ENCODE data around the gene DIDO1. TPM values are rescaled to one million over a fixed set of nuclear protein-coding genes. Genes with fewer than 3 reads are reported as not detected.
A peak's percentile ranks its signal among the peaks of the same experiment; 100 is the strongest.

DIDO1 gene
- total RNA-seq, 2 experiments from 2014 or later, result 51.9 to 54.3 TPM

- Mint-ChIP-seq H3K36me3 (ENCODE audit: low read depth) (peaks cover 89% of the 10 kb centered on the region), H3K9me3 (no peaks in the 10 kb centered on the region), H3K4me1 (ENCODE audit: low read depth) (peaks cover 58% of the 10 kb centered on the region), H3K27me3 (no peaks in the 10 kb centered on the region), H3K4me3 (no peak overlapping the region), H3K27ac (peak overlapping the region; percentile 10)
- H3K9me3 ChIP-seq (ENCODE audit: control insufficient read depth in 1 of 2, insufficient read depth in 1 of 2, low read length in 2 of 2), result no peaks in the 10 kb centered on the region
- ChIA-PET CTCF (no interaction called here), POLR2A (interaction anchor here (1.5 kb wide), 1 partner anchor 9 kb away, joined by 5 read pairs; no protein-coding TSS in a partner anchor)
- DNase-seq (no peak), ATAC-seq (ENCODE audit: poor library complexity) (no peak)
- no peaks in the 10 kb centered on the region for H3K27me3 ChIP-seq (ENCODE audit: control insufficient read depth in 1 of 2, insufficient read depth in 2 of 2, low read length in 2 of 2)
- peaks cover 33% of the 10 kb centered on the region for H3K4me1 ChIP-seq (ENCODE audit: insufficient read depth, low read length)
- H3K36me3 ChIP-seq (ENCODE audit: insufficient read depth, low read length), result peaks cover 86% of the 10 kb centered on the region
- no peak for TF ChIP-seq CTCF (IDR thresholded peaks at IDR 0.05)
- H3K27ac ChIP-seq (ENCODE audit: low read depth in 1 of 2, low read length in 2 of 2), result no peak overlapping the region
- H3K4me3 ChIP-seq (ENCODE audit: low read length), result no peak overlapping the region
- intact Hi-C loops (cut with DNase I, micrococcal nuclease), result no loop called here
These were observed 16.0 kb downstream of the DIDO1 start for GRCh38 chr20:62910217-62910766.

GRCh38 chr20:62908971-62909791 lies 17.1 kb downstream of the DIDO1 start:
- H3K36me3 ChIP-seq (ENCODE audit: insufficient read depth, low read length), result peaks cover 95% of the 10 kb centered on the region
- Mint-ChIP-seq H3K4me3 (no peak overlapping the region), H3K4me1 (ENCODE audit: low read depth) (peaks cover 47% of the 10 kb centered on the region), H3K27ac (peak overlapping the region; percentile 10), H3K9me3 (no peaks in the 10 kb centered on the region), H3K36me3 (ENCODE audit: low read depth) (peaks cover 92% of the 10 kb centered on the region), H3K27me3 (no peaks in the 10 kb centered on the region)
- no peaks in the 10 kb centered on the region for H3K27me3 ChIP-seq (ENCODE audit: control insufficient read depth in 1 of 2, insufficient read depth in 2 of 2, low read length in 2 of 2)
- ATAC-seq (ENCODE audit: poor library complexity), result no peak
- no peak overlapping the region for H3K4me3 ChIP-seq (ENCODE audit: low read length)
- H3K27ac ChIP-seq (ENCODE audit: low read depth in 1 of 2, low read length in 2 of 2), result no peak overlapping the region
- DNase-seq, result no peak
- TF ChIP-seq CTCF (IDR thresholded peaks at IDR 0.05), result no peak
- ChIA-PET CTCF (interaction anchor here (2.0 to 2.3 kb wide), 4 partner anchors 7 to 12 kb away, joined by 10 to 21 read pairs (median 16); no protein-coding TSS in a partner anchor), POLR2A (interaction anchor here (1.2 to 1.5 kb wide), 2 partner anchors 10 to 27 kb away, joined by 4 to 5 read pairs; no protein-coding TSS in a partner anchor)
- intact Hi-C loops (cut with DNase I, micrococcal nuclease), result no loop called here
- H3K4me1 ChIP-seq (ENCODE audit: insufficient read depth, low read length), result peaks cover 22% of the 10 kb centered on the region
- H3K9me3 ChIP-seq (ENCODE audit: control insufficient read depth in 1 of 2, insufficient read depth in 1 of 2, low read length in 2 of 2), result no peaks in the 10 kb centered on the region

GRCh38 chr20:62907384-62908317 lies 18.7 kb downstream of the DIDO1 start:
- Histone ChIP-seq H3K27ac (ENCODE audit: low read depth in 1 of 2, low read length in 2 of 2) (no peak overlapping the region), H3K4me1 (ENCODE audit: insufficient read depth, low read length) (peaks cover 12% of the 10 kb centered on the region), H3K4me3 (ENCODE audit: low read length) (no peak overlapping the region), H3K9me3 (ENCODE audit: control insufficient read depth in 1 of 2, insufficient read depth in 1 of 2, low read length in 2 of 2) (no peaks in the 10 kb centered on the region), H3K36me3 (ENCODE audit: insufficient read depth, low read length) (peaks cover 94% of the 10 kb centered on the region), H3K27me3 (ENCODE audit: control insufficient read depth in 1 of 2, insufficient read depth in 2 of 2, low read length in 2 of 2) (no peaks in the 10 kb centered on the region)
- peak; percentile 55 for TF ChIP-seq CTCF (IDR thresholded peaks at IDR 0.05)
- peak; percentile 78 for ATAC-seq (ENCODE audit: poor library complexity)
- H3K27ac Mint-ChIP-seq, result peak overlapping the region; percentile 43
- DNase-seq, result peak in 6 of 14 experiments; percentile 28 to 70 (median 42)
- H3K9me3 Mint-ChIP-seq, result no peaks in the 10 kb centered on the region
- intact Hi-C loops (cut with DNase I, micrococcal nuclease), result no loop called here
- peaks cover 34% of the 10 kb centered on the region for H3K4me1 Mint-ChIP-seq (ENCODE audit: low read depth)
- H3K36me3 Mint-ChIP-seq (ENCODE audit: low read depth), result peaks cover 94% of the 10 kb centered on the region
- H3K27me3 Mint-ChIP-seq, result no peaks in the 10 kb centered on the region
- ChIA-PET CTCF (interaction anchor here (0.9 to 2.3 kb wide), 11 partner anchors 9 to 101 kb away, joined by 3 to 21 read pairs (median 7); partner anchors contain the start of gene GID8), POLR2A (interaction anchor here (1.8 kb wide), 1 partner anchor 11 kb away, joined by 10 read pairs; no protein-coding TSS in a partner anchor)
- no peak overlapping the region for H3K4me3 Mint-ChIP-seq
